Smooth muscle cell (in vitro differentiated cells): ENCODE results near the gene BYSL. TPM values are rescaled to one million over a fixed set of nuclear protein-coding genes. Genes with fewer than 3 reads are reported as not detected.

Experiments used
- DNase-seq: peaks from one replicate; lab custom pipeline; 2025; ENCODE audit not compliant: unreplicated experiment; lab: John Stamatoyannopoulos, UW
- H2AFZ ChIP-seq: fragments of 200-600 bp; sonication (generic); 2 replicates; pipeline ENCODE4 v1.6.0; 2016; ENCODE audit warnings: antibody characterized with exemption, low read depth, mild to moderate bottlenecking
- H3F3A ChIP-seq: fragments of 200-600 bp; sonication (generic); 2 replicates; pipeline ENCODE4 v1.6.0; 2017; ENCODE audit warnings: antibody characterized with exemption, low read depth
- H3K27ac ChIP-seq: fragments of 200-600 bp; sonication (generic); 2 replicates; pipeline ENCODE4 v1.5.1; 2016; ENCODE audit warnings: low read depth, mild to moderate bottlenecking
- H3K27me3 ChIP-seq: fragments of 200-600 bp; sonication (generic); 2 replicates; pipeline ENCODE4 v1.6.1; 2016; ENCODE audit warnings: low read depth, mild to moderate bottlenecking
- H3K36me3 ChIP-seq: fragments of 200-600 bp; sonication (generic); 2 replicates; pipeline ENCODE4 v1.5.1; 2016; ENCODE audit warnings: low read depth
- H3K4me1 ChIP-seq: fragments of 200-600 bp; sonication (generic); 2 replicates; pipeline ENCODE4 v1.5.1; 2016; ENCODE audit warnings: low read depth
- H3K4me2 ChIP-seq: fragments of 200-600 bp; sonication (generic); 2 replicates; pipeline ENCODE4 v1.6.0; 2016; ENCODE audit warnings: mild to moderate bottlenecking
- H3K4me3 ChIP-seq: fragments of 200-600 bp; sonication (generic); 2 replicates; pipeline ENCODE4 v1.5.1; 2016; ENCODE audit warnings: mild to moderate bottlenecking
- H3K79me2 ChIP-seq: fragments of 200-600 bp; sonication (generic); 2 replicates; pipeline ENCODE4 v1.6.0; 2016; ENCODE audit warnings: low read depth, mild to moderate bottlenecking
- H3K9ac ChIP-seq: fragments of 200-600 bp; sonication (generic); 2 replicates; pipeline ENCODE4 v1.6.0; 2016; ENCODE audit warnings: low read depth
- H3K9me3 ChIP-seq: fragments of 200-600 bp; sonication (generic); replicated peaks from 2 replicates; pipeline ENCODE4 v1.5.1; 2016; ENCODE audit warnings: low read depth
- H4K20me1 ChIP-seq: fragments of 200-600 bp; sonication (generic); 2 replicates; pipeline ENCODE4 v1.6.0; 2016; ENCODE audit warnings: low read depth
- CTCF ChIP-seq: fragments of 200-600 bp; sonication (generic); IDR thresholded peaks from 2 replicates; pipeline ENCODE4 v1.5.1; 2017; ENCODE audit warnings: borderline replicate concordance, mild to moderate bottlenecking, antibody characterized with exemption; ENCODE audit not compliant: insufficient read depth, poor library complexity, severe bottlenecking
- WGBS: methylation state at CpG from one replicate; pipeline ENCODE4 v1.1.7; 2016; ENCODE audit warnings: low lambda C conversion rate; 5-methylcytosine and 5-hydroxymethylcytosine counted together
- polyA plus RNA-seq: library from polyadenylated mRNA; unstranded; fragments of >200 nt; fragmentation: Nextera tagmentation; extraction: Ambion mirVana; gene quantifications from 2 replicates; pipeline ENCODE4 v1.2.1, GENCODE V29; 2016
- total RNA-seq: library from RNA; depleted of rRNA; stranded (reverse); fragments of >200 nt; gene quantifications from 2 replicates; pipeline ENCODE4 v1.2.3, GENCODE V29; 2014

Gene BYSL
- total and polyA plus RNA-seq, 2 experiments from 2014 or later, result 11.4 to 23.8 TPM

GRCh38 chr6:41938590-41939175 is 17.4 kb downstream of the BYSL start:
- 73% methylated on average over 5 of the region's 5 CpGs for WGBS
- Histone ChIP-seq H2AFZ (no peak overlapping the region), H3K9ac (no peak overlapping the region), H3F3A (peaks cover 48% of the 10 kb centered on the region), H3K4me3 (peak overlapping the region; percentile 98), H3K4me2 (peak overlapping the region; percentile 98), H3K27ac (peak overlapping the region; percentile 30), H3K4me1 (peaks cover 24% of the 10 kb centered on the region), H3K27me3 (no peaks in the 10 kb centered on the region), H3K79me2 (peaks cover 14% of the 10 kb centered on the region), H3K9me3 (no peaks in the 10 kb centered on the region), H4K20me1 (peaks cover 38% of the 10 kb centered on the region), H3K36me3 (peaks cover 8% of the 10 kb centered on the region)
- DNase-seq, result no peak
- TF ChIP-seq CTCF, result no peak

GRCh38 chr6:41939176-41939847 is 18.0 kb downstream of the BYSL start:
- Histone ChIP-seq H3K27me3 (no peaks in the 10 kb centered on the region), H3K27ac (peak overlapping the region; percentile 30), H3K4me2 (peak overlapping the region; percentile 98), H3K9me3 (no peaks in the 10 kb centered on the region), H3K79me2 (peaks cover 14% of the 10 kb centered on the region), H3K36me3 (peaks cover 5% of the 10 kb centered on the region), H3F3A (peaks cover 43% of the 10 kb centered on the region), H3K9ac (no peak overlapping the region), H2AFZ (no peak overlapping the region), H3K4me1 (peaks cover 24% of the 10 kb centered on the region), H3K4me3 (peak overlapping the region; percentile 98), H4K20me1 (peaks cover 38% of the 10 kb centered on the region)
- WGBS, result 18% methylated on average over 10 of the region's 11 CpGs
- peak; percentile 76 for DNase-seq
- TF ChIP-seq CTCF, result no peak

GRCh38 chr6:41939848-41940758 is 18.8 kb downstream of the BYSL start:
- Histone ChIP-seq H3K4me3 (peak overlapping the region; percentile 98), H3K9me3 (no peaks in the 10 kb centered on the region), H3K4me1 (peaks cover 24% of the 10 kb centered on the region), H3K27me3 (no peaks in the 10 kb centered on the region), H3K27ac (peak overlapping the region; percentile 30), H4K20me1 (peaks cover 34% of the 10 kb centered on the region), H3K9ac (peak overlapping the region; percentile 68), H3K4me2 (peak overlapping the region; percentile 98), H2AFZ (peak overlapping the region; percentile 92), H3K79me2 (peaks cover 14% of the 10 kb centered on the region), H3F3A (peaks cover 38% of the 10 kb centered on the region), H3K36me3 (no peaks in the 10 kb centered on the region)
- peak; percentile 27 for DNase-seq
- WGBS, result 3% methylated on average over 24 of the region's 27 CpGs
- no peak for TF ChIP-seq CTCF
